Fibroblast of the conjunctiva (primary cell): ENCODE measurements around the gene FHIT.
"Not testable (repeated sequence)": the region's sequence is repeated elsewhere in the genome, so short reads cannot be mapped to it uniquely, and the experiment has no call there.

Experiments used
- DNase-seq: peaks from one replicate; pipeline ENCODE4 v3.0.0-alpha.2; 2010; ENCODE audit warnings: low read depth

Gene FHIT

DNA sequence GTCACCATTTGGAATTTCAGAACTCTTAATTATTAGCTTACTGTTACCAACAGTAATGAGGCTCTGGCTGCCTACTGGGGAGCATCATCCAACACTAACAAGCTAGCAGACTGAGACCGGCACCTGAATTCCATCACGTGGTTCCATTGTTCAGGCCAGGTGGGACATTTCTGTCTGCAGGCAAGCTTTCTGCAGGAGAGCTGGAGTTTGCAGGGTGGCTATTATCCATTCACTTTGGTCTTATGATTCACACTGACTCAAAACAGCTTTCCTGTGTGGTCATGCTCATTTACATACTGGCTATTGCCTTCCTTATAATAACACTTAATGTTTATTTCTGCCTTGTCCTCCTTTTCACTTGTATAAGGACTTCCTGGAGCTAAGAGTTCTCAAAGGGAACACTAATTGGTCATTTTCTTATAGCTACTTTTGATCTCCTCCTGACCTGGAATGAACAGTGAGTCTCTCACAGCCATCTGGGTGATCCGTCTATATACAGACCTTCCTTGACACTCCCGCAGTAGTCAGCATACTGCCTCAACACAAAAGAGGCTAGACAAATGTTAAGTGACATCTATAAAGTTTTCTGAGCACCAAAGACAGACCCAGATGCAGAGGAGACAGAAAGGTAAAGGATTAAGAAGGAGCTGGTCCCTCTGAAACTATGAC, 695.4 kb downstream of the FHIT start:
- DNase-seq = no peak

DNA sequence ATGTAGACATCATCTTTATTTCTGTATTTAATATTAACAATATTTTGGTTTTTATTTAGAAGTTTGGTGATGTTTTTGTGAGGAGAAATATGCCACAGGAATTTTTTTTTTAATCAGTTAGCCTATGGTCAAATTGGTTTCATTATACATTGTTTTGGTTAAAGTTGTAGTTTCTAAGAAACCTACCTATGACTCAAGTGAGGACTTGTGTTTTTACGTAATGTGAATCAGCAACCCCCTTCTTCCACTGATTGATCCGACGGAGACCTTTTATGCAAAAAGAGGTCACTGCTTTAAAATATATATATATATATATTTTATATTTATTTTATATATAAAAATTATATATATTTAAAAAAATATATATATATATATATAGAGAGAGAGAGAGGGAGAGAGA, 698.1 kb downstream of the FHIT start:
- DNase-seq = no peak

DNA sequence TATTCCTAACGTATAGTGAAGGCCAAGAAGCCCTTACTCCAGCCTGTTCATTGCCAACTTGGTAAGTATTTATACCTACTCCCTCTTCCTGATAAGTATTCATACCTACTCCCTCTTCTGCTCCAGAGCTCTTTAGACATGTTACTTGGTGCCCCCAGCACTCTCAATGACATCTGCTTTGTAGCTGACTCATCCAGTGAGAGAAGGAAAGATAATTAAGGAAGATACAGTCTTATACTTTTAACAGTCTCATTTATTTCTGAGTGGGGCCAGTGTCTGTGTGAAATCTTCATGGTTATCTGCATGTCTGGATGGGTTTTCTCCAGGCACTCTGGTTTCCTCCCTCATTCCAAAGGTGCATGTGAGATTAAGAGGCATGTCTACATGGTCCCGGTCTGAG, 698.7 kb downstream of the FHIT start:
- no peak for DNase-seq

- no peak for DNase-seq
Observed at GRCh38 chr3:60551455-60552209, 699.6 kb downstream of the FHIT start.

DNA sequence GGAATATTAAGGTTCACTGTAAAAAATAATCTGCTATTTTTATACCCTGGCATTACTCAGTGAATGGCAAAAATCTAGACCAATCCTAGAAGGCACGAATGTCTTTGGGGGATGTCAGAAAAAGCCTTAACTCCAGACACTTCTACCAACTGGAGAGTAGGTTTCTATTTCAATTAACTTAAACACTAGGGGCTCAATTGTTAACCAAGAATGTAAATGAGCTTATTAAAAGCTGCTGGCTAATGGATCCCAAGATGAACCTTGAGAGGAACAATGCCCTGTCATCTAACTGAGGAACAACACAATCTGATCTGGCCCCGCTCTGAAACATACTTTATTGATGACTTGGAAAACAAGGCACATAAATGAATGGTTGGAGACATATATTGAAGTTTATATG, 701.4 kb downstream of the FHIT start:
- no peak for DNase-seq

DNA sequence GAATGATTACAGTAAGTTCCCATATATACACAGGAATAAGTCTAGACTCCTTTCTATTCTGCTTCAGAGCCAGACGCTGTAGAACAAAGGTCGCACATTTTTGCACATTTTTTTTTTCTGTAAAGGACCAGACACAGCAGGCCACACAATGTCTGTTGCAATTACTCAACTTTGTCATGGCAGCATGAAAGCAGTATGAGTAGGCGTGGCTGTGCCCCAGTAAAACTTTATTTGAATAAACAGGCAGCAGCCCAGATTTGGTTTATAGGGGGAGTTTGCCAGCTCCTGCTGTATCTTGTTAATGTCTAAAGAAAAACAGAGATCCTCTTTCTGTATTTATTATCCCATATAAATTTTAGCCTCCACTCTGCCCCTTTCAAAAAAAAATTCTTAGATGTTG, 708.3 kb downstream of the FHIT start:
- no peak for DNase-seq

DNA sequence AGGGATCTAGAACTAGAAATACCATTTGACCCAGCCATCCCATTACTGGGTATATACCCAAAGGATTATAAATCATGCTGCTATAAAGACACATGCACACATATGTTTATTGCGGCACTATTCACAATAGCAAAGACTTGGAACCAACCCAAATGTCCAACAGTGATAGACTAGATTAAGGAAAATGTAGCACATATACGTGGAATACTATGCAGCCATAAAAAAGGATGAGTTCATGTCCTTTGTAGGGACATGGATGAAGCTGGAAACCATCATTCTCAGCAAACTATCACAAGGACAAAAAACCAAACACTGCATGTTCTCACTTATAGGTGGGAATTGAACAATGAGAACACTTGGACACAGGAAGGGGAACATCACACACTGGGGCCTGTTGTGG, 711.9 kb downstream of the FHIT start:
- DNase-seq = not testable (repeated sequence)

DNA sequence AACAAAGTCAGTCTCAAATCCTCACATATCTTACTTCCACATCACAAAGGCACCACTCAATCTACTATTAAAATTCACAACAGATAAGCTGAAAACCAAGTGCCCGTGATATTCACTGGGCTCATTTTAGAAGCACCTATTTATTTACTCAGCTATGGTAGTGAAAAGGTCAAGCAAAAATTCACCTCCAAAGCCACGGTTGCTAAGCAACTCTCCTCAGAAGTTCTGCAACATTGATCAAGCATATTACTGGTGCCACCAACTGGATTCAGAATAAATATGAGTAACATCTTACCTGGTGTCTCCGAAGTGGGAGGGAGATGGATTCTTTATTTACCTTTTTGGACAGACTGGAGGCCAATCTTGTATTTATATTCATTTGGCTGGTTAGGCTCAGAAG, 714.8 kb downstream of the FHIT start:
- no peak for DNase-seq

DNA sequence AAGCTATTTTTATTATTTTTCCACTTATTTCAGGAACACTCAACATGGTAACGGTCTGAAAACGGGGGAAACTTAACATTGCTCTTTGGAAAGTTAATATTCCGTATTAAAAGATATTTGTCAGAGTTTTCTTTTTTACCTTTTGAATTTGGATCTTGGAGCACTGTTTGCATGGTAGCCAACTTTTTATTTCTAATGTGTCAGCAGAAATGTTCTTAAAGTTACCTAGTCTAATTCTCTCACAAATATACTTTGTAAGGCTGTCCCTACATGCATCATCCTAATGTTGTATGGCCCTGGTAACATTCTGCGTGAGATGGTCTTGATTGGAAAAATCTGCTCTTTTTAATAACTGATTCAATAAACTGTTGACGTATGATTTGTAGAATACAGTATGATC, 719.5 kb downstream of the FHIT start:
- DNase-seq = no peak

DNA sequence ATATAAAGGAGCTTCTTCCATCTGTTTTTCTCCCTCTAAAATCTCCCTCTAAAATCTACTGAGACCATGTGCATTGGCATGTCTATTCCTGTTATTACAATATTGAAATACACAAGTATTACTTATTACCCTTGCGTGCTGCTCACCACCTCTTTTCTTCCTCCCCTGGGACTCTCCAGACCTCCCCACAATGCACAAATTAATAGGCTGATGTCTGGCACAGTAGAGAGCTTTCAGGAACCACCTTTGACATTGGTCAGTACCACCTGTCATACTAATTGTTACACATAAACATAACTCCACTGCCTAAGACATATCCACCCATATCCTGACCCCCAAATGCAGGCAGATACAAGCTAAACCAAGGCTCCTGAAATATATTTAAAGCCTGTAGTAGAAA, 722.6 kb downstream of the FHIT start:
- no peak for DNase-seq

- no peak for DNase-seq
Observed at GRCh38 chr3:60523536-60523935, 727.7 kb downstream of the FHIT start.

DNA sequence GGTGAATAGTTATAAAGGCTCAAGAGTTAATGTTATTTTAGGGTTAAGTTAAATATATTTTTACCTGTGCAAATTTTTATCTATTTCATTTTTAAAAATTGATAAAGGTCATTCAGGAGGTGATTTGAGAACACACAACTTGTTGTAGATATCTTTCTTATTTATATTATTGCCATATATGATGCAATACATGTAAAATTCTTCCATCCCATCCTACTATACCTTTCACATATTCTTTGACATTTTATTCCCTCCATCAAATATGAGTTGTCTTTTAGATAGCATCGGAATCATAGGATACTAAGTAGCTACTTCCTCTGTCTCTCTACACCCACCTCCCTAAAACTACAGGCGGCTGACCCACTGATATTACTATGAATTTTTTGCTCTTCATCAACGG, 734.1 kb downstream of the FHIT start:
- no peak for DNase-seq

DNA sequence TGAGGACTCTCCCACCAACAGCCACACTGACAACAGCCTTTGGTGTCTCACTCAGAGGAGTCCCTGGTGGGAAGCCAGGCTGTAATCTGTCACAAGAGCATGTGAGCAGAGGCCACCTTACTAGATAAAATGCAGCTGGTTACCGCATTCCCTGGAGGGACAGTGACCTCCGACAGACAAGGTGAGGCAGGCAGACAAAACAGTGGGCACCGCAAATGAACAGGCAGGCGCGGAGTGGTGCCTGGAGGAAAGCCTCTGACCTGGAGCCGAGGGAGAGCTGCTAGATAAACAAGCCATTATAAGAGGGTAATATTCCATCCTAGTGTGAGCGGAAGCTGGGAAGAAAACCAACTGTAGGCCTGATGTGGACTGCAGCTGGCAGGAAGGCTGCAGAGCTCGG, 736.4 kb downstream of the FHIT start:
- no peak for DNase-seq

DNA sequence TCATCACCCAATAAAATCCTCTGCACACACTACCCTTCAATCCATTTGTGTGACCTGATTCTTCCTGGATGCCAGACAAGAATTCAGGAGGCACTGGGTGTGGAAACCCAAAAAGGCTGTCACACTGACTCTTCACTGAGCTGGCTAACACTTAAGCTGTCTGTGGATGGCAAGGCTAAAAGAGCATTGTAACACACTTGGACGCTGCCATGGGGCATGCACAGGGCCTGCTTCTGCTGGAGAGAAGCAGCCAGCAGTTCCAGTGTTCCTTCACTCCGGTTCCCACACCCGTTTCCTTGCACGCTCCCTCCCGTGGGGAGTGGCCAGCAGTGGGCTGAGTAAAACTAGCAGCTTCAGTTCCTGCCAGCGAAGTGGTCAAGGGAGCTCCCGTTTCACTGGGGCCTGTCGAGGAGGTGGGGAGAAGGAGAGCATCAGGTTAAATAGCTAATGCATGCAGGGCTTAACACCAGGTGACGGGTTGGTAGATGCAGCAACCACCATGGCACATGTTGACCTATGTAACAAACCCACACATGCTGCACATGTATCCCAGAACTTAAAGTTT, 737.1 kb downstream of the FHIT start:
- DNase-seq = no peak

GRCh38 chr3:60513241-60513640, 738.0 kb downstream of the FHIT start:
- DNase-seq = no peak

GRCh38 chr3:60512506-60512905, 738.7 kb downstream of the FHIT start:
- no peak for DNase-seq

DNA sequence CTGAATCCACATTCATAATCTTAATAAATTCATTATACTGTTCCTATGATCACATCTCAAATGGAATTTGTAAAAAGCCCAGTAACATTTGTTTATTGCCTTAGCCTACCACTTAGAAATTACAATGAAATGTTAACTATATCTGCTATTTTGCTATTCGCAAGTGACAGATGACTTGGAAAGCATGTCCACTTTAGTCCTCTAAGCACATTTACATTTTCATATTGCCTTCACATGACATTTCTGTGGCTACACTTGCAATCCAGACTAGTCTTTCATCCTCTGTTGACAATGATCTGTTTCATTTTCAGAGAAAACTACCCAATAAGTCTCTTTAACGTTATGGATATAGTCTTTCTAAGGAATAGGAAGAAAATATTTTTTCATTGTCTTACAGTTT, 741.8 kb downstream of the FHIT start:
- no peak for DNase-seq

DNA sequence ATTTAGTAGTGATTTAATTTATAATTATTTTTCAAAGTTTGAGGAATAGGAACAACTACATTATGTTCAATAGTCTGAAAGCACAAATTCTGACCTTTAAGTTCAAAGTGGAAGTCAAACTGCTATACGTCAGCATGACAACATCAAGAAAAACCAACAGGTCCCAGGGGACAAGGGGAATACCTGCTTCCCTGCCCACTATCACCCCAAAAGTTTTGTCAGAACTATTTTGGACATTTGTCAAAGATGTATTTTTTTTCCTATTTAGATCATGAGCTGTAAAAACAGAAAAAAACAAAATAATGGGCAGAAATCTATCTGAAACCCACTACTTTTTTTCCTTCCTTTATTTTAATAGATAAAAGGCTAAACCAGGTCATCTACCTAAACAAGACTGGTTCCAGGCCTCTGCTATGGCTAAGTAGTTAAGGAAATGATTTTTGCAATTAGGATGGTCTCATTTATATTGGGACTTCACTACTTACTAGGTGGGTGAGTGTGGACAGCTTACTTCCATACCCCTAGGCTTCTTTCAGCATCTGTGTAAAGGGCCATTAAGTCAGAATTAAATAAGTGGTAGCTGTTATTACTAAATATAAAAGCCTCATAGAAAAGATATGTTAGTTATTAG, 746.3 kb downstream of the FHIT start:
- DNase-seq = no peak

- no peak for DNase-seq
Observed at GRCh38 chr3:60501314-60501713, 749.9 kb downstream of the FHIT start.

DNA sequence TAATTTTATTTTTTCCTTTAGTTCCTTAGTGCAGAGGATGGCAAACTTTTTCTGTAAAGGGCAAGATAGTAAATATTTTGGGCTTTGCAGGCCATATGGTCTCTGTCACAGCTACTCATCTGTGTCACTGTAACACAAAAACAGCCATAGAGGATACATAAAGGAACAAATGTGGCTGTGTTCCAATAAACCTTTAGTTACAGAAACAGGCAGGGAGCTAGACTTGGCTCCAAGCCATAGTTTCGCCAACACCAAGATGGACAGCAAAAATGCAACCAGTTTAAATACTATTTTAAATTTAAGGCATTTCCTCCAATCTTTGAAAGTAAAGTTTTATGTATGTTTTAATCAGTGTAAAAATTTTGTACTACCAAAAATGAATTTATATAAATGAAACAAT, 753.4 kb downstream of the FHIT start:
- no peak for DNase-seq

DNA sequence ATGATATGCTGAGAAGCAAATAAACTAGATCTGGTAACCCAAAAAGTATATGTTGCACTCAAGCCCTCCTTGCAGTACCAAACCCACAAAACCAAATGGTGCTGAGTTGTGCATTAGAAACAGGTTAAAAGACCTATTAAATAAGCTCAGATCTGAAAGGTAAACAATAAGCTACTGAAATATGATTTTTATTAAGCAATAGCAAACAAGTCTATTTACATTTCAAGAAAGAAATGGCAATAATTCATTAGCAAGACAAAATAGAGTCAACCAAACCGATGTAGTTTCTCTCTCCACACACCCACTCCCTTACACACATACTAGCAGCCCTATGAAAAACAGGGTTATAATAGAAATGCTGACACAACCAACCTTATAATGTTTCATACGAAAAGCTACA, 760.3 kb downstream of the FHIT start:
- no peak for DNase-seq

DNA sequence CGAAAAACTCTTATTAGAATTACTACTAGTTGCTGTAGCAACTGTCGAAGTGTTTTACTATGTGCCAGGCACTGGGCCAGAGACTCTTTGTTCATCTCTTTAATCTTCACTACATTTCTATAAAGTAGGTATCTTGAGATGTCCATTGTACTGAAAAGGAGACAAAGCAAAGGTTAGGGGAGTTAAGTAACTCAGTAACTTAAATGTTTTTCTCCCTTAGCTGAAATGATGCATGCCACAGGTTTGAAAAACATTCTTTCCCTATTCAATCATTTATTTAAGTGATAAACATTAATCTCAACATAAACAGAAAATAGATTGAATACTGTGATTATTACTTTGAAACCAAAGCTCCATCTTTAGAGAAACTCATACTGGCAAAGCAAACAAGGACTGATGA, 776.2 kb downstream of the FHIT start:
- no peak for DNase-seq

DNA sequence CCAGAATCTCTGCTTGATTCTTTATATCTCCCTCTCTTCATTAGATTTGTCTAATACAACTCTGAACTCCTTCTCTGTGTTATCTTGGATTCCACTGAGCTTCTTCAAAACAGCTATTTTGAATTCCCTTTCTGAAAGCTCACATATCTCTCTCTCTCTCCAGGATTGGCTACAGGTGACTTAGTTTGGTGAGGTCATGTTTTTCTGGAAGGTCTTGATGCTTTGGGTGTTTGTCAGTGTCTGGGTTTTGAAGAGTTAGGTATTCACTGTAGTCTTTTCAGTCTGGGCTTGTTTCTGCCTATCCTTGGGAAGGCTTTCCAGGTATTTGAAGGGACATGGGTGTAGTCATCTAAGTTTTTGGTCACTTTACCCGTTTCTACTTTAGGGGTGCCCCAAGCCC, 781.8 kb downstream of the FHIT start:
- DNase-seq = no peak
